Measurements from ENCODE around the gene REG4.

Gene REG4

DNA sequence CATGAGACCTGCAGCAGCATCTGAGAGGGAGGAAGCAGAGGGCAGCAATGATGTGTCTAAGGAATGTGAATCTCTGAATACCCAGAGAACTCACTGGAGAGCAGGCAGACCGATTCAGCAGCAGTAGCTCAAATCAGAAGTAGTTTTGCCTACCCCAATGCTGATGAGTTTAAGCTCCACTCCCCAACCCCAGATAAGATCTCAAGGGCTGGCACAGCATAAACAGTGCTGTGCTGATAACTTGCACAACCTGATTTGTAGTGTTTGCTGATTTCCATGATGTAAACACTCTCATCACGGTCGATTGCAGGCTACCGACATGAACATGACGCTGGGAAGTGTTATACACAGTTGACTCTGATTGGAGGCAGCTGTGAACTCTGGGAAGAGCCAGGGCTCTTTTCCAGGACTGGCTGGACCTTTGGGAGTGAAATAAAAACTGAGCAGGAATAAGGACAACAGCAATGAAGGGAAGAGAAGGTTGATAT, 31.3 kb downstream of the REG4 start:
- peak; percentile 36 for DNase-seq (ENCODE audit: low read depth)

- DNase-seq (ENCODE audit: low read depth) = no peak
These were observed 32.2 kb downstream of the REG4 start for GRCh38 chr1:119778886-119779560.

GRCh38 chr1:119778359-119778758, 32.9 kb downstream of the REG4 start:
- DNase-seq (ENCODE audit: low read depth) = no peak

DNA sequence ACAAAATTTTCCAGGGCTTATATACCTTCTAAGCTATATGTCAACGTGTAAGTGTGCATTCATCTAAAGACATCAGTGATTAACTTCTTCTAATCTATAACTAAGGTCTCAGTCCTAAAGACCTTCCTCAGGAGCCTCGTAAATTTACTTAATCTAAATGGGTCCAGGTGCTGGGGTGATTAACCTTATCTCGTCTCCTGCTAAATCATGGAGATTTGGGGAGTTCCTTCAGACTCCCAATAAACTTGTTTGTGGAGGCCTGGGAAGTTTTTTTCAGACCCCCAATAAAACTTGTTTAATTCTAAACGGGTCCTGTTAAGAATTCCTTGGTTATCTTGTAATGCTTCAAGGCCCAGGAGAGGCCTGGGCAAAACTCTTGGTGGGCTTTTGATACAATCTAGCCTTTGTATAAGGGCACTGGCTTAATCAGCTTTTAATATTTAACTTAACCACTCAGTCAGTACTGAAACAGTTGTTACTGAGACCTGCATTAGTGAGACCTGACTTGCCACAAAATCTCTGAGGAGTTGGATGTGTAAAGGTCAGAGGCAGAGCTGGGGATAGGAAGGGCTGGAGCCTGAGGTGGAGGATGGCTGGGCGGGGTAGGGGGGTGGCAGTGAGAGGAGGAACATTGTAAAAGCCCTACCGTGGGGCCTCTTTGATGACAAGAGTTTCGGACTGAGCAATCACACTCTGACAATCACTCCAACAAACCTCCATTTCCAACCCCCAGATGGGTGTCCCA, 36.3 kb downstream of the REG4 start:
- DNase-seq (ENCODE audit: low read depth) = no peak

GRCh38 chr1:119773711-119774241, 37.5 kb downstream of the REG4 start:
- DNase-seq (ENCODE audit: low read depth) = peak; percentile 34

- no peak for DNase-seq (ENCODE audit: low read depth)
These were observed 39.0 kb downstream of the REG4 start for GRCh38 chr1:119772298-119772697.

GRCh38 chr1:119771770-119772169, 39.5 kb downstream of the REG4 start:
- DNase-seq (ENCODE audit: low read depth) = no peak

DNA sequence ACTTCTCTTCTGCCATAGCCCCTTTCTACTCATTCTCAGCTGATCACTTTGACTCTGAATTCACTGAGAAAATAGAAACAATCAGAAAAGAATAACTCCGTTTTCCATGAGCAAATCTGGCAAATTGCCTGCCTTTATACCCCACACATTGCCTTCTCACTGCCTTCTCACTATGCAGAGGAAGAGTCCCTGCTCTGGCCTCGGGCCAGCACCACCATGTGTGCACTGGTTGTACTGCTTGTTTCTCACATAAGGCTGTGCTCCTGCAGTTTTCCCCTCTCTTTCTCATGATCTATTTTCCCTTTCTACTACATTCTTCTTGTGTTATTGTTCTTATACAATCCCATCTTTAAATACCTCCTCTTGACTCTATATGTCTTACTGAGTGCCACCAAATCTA, 40.2 kb downstream of the REG4 start:
- no peak for DNase-seq (ENCODE audit: low read depth)

GRCh38 chr1:119768778-119769177, 42.5 kb downstream of the REG4 start, which contains the start of gene HMGCS2:
Gene HMGCS2 (minus strand): TSS chr1:119768905. CDS start chr1:119768844, 61 bp downstream.
- no peak for DNase-seq (ENCODE audit: low read depth)

DNA sequence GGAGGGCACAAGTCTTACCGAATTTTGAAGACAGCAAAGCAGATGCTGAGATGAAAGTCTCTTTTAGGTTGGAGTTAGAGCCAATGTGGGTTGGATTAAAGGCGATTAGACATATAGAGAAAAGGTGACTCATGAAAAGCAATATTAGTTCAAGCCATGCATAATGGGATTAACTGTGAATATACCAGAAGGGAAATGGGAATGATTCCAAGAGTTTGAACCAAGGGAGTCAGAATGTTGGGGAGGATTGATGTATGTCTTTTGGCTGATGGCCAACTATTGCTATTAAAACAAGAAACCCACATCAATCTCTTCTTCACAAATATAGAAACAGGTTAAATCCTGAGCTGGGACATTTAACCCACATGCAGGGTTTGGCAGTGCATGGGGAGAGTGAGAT, 43.8 kb downstream of the REG4 start:
- no peak for DNase-seq (ENCODE audit: low read depth)

DNA sequence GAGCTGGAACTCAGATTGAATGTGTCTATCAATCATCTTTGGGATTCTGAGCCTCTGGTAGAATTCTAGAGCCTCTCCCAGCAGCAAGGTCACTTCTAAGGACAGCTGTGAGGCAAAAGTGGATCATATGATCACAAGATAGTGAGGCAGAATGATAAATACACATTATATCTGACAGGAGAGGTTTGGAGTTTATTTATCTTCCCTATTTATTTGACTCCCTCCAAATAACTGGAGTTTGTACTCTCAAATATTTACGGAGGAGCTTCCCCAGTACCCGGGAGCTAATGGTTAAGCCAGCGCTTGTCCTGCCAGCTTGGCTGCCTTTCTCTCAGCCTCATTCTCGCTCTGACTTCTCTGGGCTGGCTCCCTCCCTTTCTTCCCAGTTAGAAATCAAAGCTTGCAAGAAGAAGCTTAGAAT, 44.9 kb downstream of the REG4 start:
- DNase-seq (ENCODE audit: low read depth) = no peak

DNA sequence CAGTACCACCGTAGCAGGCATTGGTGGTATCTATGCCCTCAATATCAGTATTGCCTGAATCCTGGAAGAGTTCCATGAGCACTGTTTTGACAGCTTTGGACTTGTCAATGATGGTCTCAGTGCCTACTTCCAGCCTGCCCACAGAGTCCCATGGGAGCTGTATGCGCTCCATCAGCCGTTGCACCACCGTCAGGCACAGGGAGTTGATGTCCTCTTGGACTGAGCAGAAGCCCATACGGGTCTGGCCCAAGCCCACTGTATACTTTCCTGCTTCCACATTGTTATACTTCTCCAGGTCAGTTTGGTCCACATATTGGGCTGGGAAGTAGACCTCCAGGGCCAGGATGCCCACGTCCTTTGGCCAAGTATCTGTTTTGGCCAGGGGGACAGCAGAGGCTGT, 47.0 kb downstream of the REG4 start:
- no peak for DNase-seq (ENCODE audit: low read depth)

GRCh38 chr1:119762953-119763352, 48.3 kb downstream of the REG4 start:
- no peak for DNase-seq (ENCODE audit: low read depth)

GRCh38 chr1:119762409-119762808, 48.9 kb downstream of the REG4 start:
- no peak for DNase-seq (ENCODE audit: low read depth)

DNA sequence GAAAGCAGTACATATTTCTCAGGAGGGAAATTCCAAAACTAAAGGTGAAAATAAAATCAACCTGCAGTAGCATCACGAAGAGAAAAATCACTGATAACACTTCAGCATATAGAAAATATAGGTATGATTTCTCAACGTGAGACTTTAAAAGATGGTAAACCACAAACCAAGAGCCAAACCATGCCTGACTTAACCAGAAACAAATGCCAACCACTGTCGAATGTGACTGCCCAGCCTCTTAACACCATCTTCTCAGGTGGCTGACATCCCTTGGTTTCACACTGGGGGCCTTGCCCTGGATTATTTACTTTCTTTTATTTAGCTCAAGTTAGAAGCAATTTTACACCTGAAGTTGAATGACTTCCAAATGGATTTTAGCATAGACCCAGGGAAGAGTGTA, 52.7 kb downstream of the REG4 start:
- DNase-seq (ENCODE audit: low read depth) = no peak

DNA sequence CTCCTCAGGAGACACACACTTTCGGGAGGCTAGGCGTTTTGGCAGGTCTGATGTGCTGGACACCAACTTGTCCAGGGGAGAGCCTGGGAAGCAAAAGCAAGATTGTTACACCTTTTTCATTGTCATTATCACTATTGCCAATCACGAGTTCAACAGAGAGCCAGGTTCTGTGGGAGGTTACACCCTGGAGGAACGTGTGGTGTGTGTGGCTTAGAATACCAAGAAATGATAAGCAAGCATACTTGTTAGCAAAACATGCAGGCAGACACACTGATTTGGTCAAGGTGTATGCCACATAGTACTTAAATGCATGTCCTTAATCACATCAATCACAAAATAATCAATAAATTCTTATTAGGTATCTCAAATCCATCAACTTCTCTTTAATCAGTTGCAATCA, 58.7 kb downstream of the REG4 start:
- no peak for DNase-seq (ENCODE audit: low read depth)

GRCh38 chr1:119748040-119748439, 63.2 kb downstream of the REG4 start:
- DNase-seq (ENCODE audit: low read depth) = no peak

GRCh38 chr1:119747451-119747850, 63.8 kb downstream of the REG4 start:
- DNase-seq (ENCODE audit: low read depth) = peak; percentile 23

- no peak for DNase-seq (ENCODE audit: low read depth)
These were observed 66.2 kb downstream of the REG4 start for GRCh38 chr1:119745034-119745433.

DNA sequence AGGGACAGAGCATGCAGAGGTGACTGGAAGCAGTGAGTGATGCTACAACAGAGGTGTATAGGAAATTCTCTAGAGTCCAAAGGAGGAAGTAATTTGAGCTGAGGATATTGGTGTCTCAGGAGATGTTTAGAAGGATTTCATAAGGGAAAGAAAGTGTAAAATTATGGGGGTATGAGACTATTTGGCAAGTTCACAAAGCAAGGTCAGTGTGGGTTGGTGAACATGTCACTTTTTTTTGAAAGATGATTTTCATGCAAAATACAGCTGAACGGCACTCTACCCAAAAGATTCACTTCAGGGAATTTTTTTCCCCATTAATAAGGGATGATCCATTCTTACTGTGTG, 66.7 kb downstream of the REG4 start:
- DNase-seq (ENCODE audit: low read depth) = no peak
